ENCODE measurements around the gene AQP10.
"Not testable (repeated sequence)": the region's sequence is repeated elsewhere in the genome, so short reads cannot be mapped to it uniquely, and the experiment has no call there.

Gene AQP10

GRCh38 chr1:154324241-154324640 is 3.3 kb downstream of the AQP10 start:
- no peak for DNase-seq (ENCODE audit: low read depth in 3 of 3)

GRCh38 chr1:154324669-154325582 is 4.0 kb downstream of the AQP10 start, which contains the start of gene ATP8B2:
ATP8B2 (plus strand) TSS chr1:154325525; CDS start chr1:154328142, 2,617 bp downstream.
- peak; percentile 69 to 79 (median 74) for DNase-seq (ENCODE audit: low read depth in 3 of 3)

GRCh38 chr1:154325583-154326545 is 5.0 kb downstream of the AQP10 start:
- peak in 1 of 3 experiments; percentile 55 for DNase-seq (ENCODE audit: low read depth in 3 of 3)

GRCh38 chr1:154326546-154327465 is 5.9 kb downstream of the AQP10 start:
- no peak for DNase-seq (ENCODE audit: low read depth in 3 of 3)

GRCh38 chr1:154327466-154328317 is 6.8 kb downstream of the AQP10 start:
- DNase-seq (ENCODE audit: low read depth in 3 of 3) = no peak

- peak; percentile 75 to 87 (median 80) for DNase-seq (ENCODE audit: low read depth in 3 of 3)
Measured at GRCh38 chr1:154328318-154329151, 7.6 kb downstream of the AQP10 start.

- DNase-seq (ENCODE audit: low read depth in 3 of 3) = no peak
Measured at GRCh38 chr1:154329152-154329521, 8.2 kb downstream of the AQP10 start.

GRCh38 chr1:154329551-154330131 is 8.7 kb downstream of the AQP10 start:
- DNase-seq (ENCODE audit: low read depth in 3 of 3) = no peak

GRCh38 chr1:154330669-154331068 is 9.8 kb downstream of the AQP10 start:
- DNase-seq (ENCODE audit: low read depth in 3 of 3) = no peak

- no peak for DNase-seq (ENCODE audit: low read depth in 3 of 3)
Measured at GRCh38 chr1:154334079-154335024, 13.5 kb downstream of the AQP10 start.

- DNase-seq (ENCODE audit: low read depth in 3 of 3) = peak; percentile 85 to 93 (median 90)
Measured at GRCh38 chr1:154335025-154335714, 14.3 kb downstream of the AQP10 start.

GRCh38 chr1:154337253-154337894 is 16.5 kb downstream of the AQP10 start:
- DNase-seq (ENCODE audit: low read depth in 3 of 3) = no peak

GRCh38 chr1:154338875-154339274 is 18.0 kb downstream of the AQP10 start:
- DNase-seq (ENCODE audit: low read depth in 3 of 3) = no peak

- DNase-seq (ENCODE audit: low read depth in 3 of 3) = not testable (repeated sequence)
Measured at GRCh38 chr1:154341366-154341765, 20.5 kb downstream of the AQP10 start.

- DNase-seq (ENCODE audit: low read depth in 3 of 3) = no peak
Measured at GRCh38 chr1:154342132-154342531, 21.2 kb downstream of the AQP10 start.

GRCh38 chr1:154342836-154343472 is 22.1 kb downstream of the AQP10 start:
- peak in 1 of 3 experiments; percentile 70 for DNase-seq (ENCODE audit: low read depth in 3 of 3)
